NT2/D1 (cell line): ENCODE data around the gene CSGALNACT2.

ENCODE experiments used
- DNase-seq: peaks from one replicate; pipeline ENCODE4 v3.0.0-alpha.2; 2011; ENCODE audit warnings: low read depth, low spot score
- H3K27me3 ChIP-seq: 2 replicates; pipeline ENCODE4 v1.6.0; 2011; ENCODE audit warnings: mild to moderate bottlenecking; ENCODE audit not compliant: insufficient read length, insufficient read depth
- H3K36me3 ChIP-seq: 2 replicates; pipeline ENCODE4 v1.6.1; 2011; ENCODE audit warnings: mild to moderate bottlenecking, low read length, mixed read lengths; ENCODE audit not compliant: insufficient read depth, insufficient read length
- H3K4me1 ChIP-seq: 2 replicates; pipeline ENCODE4 v1.5.1; 2011; ENCODE audit not compliant: insufficient read depth, insufficient read length
- H3K4me3 ChIP-seq: 2 replicates; pipeline ENCODE4 v1.5.1; 2011; ENCODE audit warnings: low read depth; ENCODE audit not compliant: insufficient read length
- H3K9ac ChIP-seq: 2 replicates; pipeline ENCODE4 v1.6.0; 2011; ENCODE audit warnings: low read depth; ENCODE audit not compliant: insufficient read length
- H3K9me3 ChIP-seq: 2 replicates; pipeline ENCODE4 v1.5.1; 2011; ENCODE audit warnings: mild to moderate bottlenecking, low read length; ENCODE audit not compliant: insufficient read depth
- SUZ12 ChIP-seq: IDR thresholded peaks from 2 replicates; pipeline ENCODE4 v1.6.1; 2011; ENCODE audit not compliant: insufficient read length, insufficient read depth; ENCODE audit errors: extremely low read depth
- YY1 ChIP-seq: IDR thresholded peaks from 2 replicates; pipeline ENCODE4 v1.6.1; 2011; ENCODE audit not compliant: insufficient read length, insufficient read depth
- ZNF274 ChIP-seq: IDR thresholded peaks from 2 replicates; pipeline ENCODE4 v1.6.1; 2011; ENCODE audit warnings: mild to moderate bottlenecking, low read depth, low read length

The CSGALNACT2 gene

DNA sequence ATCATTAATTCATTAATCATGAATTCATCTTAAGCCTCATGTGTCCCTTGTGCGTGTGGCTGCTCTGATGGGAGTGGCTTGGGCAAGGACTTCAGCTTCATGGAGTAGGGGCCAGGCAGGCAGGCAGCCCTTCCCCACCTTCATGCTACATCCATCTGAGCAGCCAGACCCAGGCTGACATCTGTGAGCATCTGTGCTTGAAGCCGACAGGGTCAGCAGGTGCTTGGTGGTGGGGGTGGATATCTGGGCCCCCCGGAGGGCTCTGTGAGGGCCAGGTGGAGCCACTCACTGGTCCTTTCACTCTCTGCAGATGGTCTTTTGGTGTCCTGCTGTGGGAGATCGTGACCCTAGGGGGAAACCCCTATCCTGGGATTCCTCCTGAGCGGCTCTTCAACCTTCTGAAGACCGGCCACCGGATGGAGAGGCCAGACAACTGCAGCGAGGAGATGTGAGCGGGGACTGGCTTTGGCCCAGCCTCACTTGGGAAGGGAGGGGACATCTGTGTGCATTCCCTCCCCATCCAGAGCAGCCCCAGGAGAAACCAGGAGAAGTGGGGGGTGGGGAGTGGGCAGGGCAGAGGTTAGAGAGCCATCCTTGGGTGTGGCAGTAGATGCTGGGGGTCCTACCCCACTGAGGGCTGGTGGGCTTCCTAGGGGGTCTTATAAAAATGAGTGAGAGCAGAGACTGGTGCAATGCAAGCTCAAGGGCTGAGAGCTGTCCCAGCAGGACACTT is 14.7 kb upstream of the CSGALNACT2 start:
- Histone ChIP-seq H3K9me3 (no peaks in the 10 kb centered on the region), H3K4me1 (peaks cover 2% of the 10 kb centered on the region)
- no peak for DNase-seq

DNA sequence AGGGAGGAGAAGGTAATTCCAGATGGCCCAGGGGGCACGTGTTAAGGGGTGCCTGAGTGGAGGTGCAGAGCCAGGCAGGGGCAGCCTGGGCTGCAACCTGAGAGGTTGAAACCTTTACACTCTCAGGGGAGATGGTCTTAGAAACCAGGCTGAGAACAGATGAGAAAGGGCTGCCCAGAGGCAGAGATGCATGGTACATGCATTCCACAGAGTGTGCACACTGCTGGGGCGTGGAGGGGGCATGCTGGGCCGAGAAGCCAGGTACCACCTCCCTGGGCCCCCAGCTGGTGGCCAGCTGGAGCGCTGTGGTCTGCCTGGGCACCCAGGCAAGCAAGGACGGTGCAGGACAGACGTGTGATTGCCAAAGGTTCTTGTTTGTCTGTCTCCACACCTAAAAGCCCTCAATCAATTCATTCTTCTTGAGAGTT is 14.1 kb upstream of the CSGALNACT2 start:
- Histone ChIP-seq H3K9ac (no peak overlapping the region), H3K4me1 (peaks cover 2% of the 10 kb centered on the region), H3K4me3 (no peak overlapping the region), H3K36me3 (peaks cover 21% of the 10 kb centered on the region), H3K9me3 (no peaks in the 10 kb centered on the region), H3K27me3 (no peaks in the 10 kb centered on the region)
- no peak for TF ChIP-seq SUZ12
- no peak for TF ChIP-seq YY1
- TF ChIP-seq ZNF274: no peak
- DNase-seq: no peak

More for the DNA sequence above, 14.7 kb upstream of the CSGALNACT2 start:
- no peak for TF ChIP-seq ZNF274
- Histone ChIP-seq H3K9ac (no peak overlapping the region), H3K36me3 (peaks cover 21% of the 10 kb centered on the region), H3K4me3 (no peak overlapping the region), H3K27me3 (no peaks in the 10 kb centered on the region)

DNA sequence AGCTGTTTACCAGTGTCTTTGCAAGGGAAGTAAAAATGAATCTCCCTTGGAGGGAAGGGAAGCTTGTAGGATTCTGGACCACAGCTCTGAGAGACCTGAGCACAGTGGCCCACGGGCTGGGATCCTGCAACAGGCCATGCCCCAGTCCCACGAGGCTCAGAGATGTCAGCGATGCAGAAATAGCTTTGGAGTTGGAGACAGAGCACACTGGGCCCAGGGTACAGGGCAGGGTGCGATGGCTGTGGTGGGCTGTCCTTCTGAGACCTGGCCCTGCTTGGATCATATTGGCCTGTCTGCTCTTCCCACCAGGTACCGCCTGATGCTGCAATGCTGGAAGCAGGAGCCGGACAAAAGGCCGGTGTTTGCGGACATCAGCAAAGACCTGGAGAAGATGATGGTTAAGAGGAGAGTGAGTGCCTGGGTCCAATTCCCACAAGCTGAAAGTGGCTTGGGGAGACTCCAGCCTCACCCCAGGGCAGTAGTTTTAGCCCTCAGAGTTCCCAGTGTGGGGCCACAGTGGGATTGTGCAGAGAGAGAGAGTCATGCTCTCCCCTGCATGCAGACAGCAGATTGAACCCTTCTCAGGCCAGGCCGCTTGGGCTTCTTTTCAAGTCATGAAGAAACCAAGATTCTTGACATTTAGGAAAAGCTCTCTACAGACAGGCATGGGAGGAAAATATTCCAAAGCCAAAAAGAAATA is 13.5 kb upstream of the CSGALNACT2 start:
- Histone ChIP-seq H3K9ac (no peak overlapping the region), H3K9me3 (no peaks in the 10 kb centered on the region), H3K36me3 (peaks cover 21% of the 10 kb centered on the region), H3K27me3 (no peaks in the 10 kb centered on the region), H3K4me1 (peaks cover 2% of the 10 kb centered on the region), H3K4me3 (no peak overlapping the region)
- no peak for DNase-seq
- TF ChIP-seq YY1 (no peak), ZNF274 (no peak), SUZ12 (no peak)

DNA sequence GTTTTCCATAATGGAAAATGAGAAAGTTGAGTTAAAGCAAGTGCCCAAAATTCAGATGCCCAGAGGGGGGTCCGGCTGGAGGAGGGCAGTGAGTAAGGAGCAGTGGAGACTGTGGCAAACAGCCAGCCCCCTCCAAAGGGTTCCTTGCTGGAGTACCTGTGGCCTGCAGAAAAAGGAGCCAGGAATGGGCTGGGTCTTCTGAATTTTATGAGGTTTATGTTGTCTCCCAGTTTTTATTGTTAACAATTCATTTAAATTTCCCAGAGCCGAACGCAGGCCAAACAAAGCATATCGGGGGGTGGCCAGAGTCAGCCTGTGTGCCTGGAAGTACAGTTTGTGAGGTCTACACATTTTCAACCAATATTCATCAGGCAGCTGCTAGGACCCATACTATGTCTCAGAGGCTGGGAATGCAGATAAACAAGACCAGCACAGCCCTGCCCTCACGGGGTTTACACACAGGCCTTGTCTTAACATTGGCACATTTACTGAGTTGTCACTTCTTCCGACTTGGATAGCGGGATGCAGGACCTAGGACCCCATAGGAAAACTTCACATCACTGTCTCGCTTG is 12.9 kb upstream of the CSGALNACT2 start:
- Histone ChIP-seq H3K36me3 (peaks cover 21% of the 10 kb centered on the region), H3K9ac (no peak overlapping the region), H3K4me3 (no peak overlapping the region), H3K9me3 (no peaks in the 10 kb centered on the region), H3K27me3 (no peaks in the 10 kb centered on the region), H3K4me1 (peaks cover 2% of the 10 kb centered on the region)
- no peak for TF ChIP-seq SUZ12
- no peak for TF ChIP-seq YY1
- TF ChIP-seq ZNF274: no peak
- DNase-seq: no peak

DNA sequence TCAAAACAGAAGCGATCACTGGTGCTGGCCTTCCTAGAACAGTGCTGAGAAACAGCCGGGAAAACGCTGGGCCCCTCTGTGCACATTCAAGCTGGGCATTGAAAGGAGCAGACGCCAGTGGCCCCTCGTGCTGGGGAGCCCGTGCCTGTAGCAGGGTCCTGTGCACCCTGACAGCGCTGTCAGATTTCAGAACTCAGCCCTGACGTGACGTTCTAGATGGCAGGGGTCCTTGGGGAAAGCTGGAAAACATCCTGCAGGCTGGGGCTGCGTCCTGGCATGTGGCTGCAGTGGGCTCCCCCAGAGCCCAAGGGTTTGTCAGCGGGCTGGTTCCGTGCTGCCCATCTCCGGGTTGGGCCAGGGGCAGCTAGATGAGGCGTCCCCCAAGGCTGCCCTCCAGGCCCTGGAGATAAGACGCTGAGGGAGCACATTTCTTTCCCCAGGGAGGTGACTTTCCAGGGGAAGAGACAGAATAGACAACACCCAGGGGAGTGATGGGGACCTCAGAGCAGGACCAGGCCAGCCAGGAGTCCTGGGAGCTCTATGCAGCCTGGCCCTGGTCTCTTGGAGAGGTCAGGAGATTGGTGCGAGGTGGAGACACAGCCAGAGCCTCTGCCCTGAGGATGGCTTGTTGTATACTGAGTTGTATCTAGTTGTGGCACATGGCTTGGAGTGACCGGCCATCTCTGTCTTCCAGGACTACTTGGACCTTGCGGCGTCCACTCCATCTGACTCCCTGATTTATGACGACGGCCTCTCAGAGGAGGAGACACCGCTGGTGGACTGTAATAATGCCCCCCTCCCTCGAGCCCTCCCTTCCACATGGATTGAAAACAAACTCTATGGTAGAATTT is 12.1 kb upstream of the CSGALNACT2 start:
- no peak overlapping the region for H3K4me3 ChIP-seq
- peaks cover 21% of the 10 kb centered on the region for H3K36me3 ChIP-seq
- H3K9me3 ChIP-seq: no peaks in the 10 kb centered on the region
- TF ChIP-seq YY1 (no peak), SUZ12 (no peak), ZNF274 (no peak)
- peaks cover 2% of the 10 kb centered on the region for H3K4me1 ChIP-seq
- no peak overlapping the region for H3K9ac ChIP-seq
- no peak for DNase-seq
- no peaks in the 10 kb centered on the region for H3K27me3 ChIP-seq

DNA sequence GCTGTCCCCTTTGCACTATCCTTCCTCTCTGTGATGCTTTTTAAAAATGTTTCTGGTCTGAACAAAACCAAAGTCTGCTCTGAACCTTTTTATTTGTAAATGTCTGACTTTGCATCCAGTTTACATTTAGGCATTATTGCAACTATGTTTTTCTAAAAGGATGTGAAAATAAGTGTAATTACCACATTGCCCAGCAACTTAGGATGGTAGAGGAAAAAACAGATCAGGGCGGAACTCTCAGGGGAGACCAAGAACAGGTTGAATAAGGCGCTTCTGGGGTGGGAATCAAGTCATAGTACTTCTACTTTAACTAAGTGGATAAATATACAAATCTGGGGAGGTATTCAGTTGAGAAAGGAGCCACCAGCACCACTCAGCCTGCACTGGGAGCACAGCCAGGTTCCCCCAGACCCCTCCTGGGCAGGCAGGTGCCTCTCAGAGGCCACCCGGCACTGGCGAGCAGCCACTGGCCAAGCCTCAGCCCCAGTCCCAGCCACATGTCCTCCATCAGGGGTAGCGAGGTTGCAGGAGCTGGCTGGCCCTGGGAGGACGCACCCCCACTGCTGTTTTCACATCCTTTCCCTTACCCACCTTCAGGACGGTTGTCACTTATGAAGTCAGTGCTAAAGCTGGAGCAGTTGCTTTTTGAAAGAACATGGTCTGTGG is 11.4 kb upstream of the CSGALNACT2 start:
- Histone ChIP-seq H3K9ac (no peak overlapping the region), H3K4me3 (no peak overlapping the region)

More for the DNA sequence above, 11.4 kb upstream of the CSGALNACT2 start:
- H3K27me3 ChIP-seq: no peaks in the 10 kb centered on the region
- H3K9me3 ChIP-seq: no peaks in the 10 kb centered on the region
- H3K36me3 ChIP-seq: peaks cover 21% of the 10 kb centered on the region
- peaks cover 2% of the 10 kb centered on the region for H3K4me1 ChIP-seq
- DNase-seq: no peak
- TF ChIP-seq ZNF274 (no peak), SUZ12 (no peak), YY1 (no peak)
